Neural progenitor cell (in vitro differentiated cells): Measurements from ENCODE around the gene CEP104.

Experiments
- EZH2 ChIP-seq: fragments of 200-600 bp; sonication (generic); IDR thresholded peaks from 2 replicates; pipeline ENCODE4 v1.6.1; 2017; ENCODE audit warnings: antibody characterized with exemption, mild to moderate bottlenecking, moderate library complexity
- EZH2phosphoT487 ChIP-seq: fragments of 200-600 bp; sonication (generic); IDR thresholded peaks from 2 replicates; pipeline ENCODE4 v1.6.1; 2017; ENCODE audit warnings: antibody characterized with exemption
- TF ChIP-seq, protein P1 (sequence below): fragments of 200-600 bp; sonication (generic); IDR thresholded peaks from 2 replicates; pipeline ENCODE4 v1.5.1; 2017; ENCODE audit warnings: antibody characterized with exemption, mild to moderate bottlenecking

- TF ChIP-seq, protein P1, sequence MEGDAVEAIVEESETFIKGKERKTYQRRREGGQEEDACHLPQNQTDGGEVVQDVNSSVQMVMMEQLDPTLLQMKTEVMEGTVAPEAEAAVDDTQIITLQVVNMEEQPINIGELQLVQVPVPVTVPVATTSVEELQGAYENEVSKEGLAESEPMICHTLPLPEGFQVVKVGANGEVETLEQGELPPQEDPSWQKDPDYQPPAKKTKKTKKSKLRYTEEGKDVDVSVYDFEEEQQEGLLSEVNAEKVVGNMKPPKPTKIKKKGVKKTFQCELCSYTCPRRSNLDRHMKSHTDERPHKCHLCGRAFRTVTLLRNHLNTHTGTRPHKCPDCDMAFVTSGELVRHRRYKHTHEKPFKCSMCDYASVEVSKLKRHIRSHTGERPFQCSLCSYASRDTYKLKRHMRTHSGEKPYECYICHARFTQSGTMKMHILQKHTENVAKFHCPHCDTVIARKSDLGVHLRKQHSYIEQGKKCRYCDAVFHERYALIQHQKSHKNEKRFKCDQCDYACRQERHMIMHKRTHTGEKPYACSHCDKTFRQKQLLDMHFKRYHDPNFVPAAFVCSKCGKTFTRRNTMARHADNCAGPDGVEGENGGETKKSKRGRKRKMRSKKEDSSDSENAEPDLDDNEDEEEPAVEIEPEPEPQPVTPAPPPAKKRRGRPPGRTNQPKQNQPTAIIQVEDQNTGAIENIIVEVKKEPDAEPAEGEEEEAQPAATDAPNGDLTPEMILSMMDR: no peak
- TF ChIP-seq EZH2: no peak
- TF ChIP-seq EZH2phosphoT487: no peak
Measured at GRCh38 chr1:3817138-3817740, 39.8 kb downstream of the CEP104 start.
